ENCODE measurements around the gene CALR.
"Not testable (repeated sequence)": the region's sequence is repeated elsewhere in the genome, so short reads cannot be mapped to it uniquely, and the experiment has no call there.

Gene CALR

DNA sequence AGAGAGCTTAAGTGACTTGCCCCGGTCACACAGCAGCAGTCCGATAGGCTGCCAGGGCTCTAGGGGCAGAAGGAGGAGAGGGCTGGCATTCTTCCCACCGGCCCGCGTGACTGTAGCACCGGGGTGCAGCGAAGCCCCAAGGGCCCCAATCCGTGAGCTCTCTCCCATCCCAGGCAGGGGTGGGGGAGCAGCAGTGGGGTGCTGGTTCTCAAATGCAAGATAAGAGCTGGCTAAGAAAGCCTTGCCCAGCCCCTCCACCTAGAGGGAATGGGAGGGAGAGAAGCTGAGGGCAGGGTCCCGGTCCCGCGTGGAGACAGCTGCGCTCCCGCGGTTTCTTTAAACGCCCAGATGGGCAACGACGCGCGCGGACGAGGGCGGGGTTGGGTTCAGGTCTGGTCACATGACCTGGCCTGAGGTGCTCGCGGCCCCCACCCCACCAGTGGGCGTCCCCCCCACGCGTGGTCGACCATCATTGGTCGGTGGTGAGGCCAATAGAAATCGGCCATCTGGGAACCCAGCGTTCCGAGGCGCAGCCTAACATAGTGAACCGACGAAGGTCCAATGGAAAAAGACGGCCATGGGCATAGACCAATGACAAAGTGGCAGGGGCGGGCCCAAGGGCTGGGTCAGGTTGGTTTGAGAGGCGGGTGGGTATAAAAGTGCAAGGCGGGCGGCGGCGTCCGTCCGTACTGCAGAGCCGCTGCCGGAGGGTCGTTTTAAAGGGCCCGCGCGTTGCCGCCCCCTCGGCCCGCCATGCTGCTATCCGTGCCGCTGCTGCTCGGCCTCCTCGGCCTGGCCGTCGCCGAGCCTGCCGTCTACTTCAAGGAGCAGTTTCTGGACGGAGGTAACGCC is at the start of gene CALR:
Gene CALR (plus strand): TSS at position 683 of the 852 bp plus-strand sequence. CDS start 71 bp downstream, at position 754.
- in situ Hi-C loops (cut with MboI; ENCODE audit: low sequenced_read_pairs) = no loop called here

DNA sequence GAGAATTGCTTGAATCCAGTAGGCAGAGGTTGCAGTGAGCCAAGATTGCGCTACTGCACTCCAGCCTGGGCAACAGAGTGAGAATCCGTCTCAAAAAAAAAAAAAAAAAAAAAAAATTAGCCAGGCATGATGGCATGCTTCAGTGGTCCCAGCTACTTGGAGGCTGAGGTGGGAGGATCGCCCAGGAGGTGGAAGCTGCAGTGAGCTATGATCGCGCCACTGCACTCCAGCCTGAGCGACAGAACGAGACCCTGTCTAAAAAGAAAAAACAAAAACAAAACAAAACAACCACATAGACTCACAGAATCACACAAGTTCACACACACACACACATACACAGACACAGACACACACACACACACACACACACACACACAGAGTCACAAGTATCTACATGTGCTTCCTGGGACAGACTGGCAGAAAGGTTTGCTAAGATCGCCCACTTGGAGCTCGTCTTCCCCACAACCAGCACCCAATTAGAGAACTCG is 48.1 kb upstream of the CALR start:
- in situ Hi-C loops (cut with MboI; ENCODE audit: low sequenced_read_pairs) = not testable (repeated sequence)

DNA sequence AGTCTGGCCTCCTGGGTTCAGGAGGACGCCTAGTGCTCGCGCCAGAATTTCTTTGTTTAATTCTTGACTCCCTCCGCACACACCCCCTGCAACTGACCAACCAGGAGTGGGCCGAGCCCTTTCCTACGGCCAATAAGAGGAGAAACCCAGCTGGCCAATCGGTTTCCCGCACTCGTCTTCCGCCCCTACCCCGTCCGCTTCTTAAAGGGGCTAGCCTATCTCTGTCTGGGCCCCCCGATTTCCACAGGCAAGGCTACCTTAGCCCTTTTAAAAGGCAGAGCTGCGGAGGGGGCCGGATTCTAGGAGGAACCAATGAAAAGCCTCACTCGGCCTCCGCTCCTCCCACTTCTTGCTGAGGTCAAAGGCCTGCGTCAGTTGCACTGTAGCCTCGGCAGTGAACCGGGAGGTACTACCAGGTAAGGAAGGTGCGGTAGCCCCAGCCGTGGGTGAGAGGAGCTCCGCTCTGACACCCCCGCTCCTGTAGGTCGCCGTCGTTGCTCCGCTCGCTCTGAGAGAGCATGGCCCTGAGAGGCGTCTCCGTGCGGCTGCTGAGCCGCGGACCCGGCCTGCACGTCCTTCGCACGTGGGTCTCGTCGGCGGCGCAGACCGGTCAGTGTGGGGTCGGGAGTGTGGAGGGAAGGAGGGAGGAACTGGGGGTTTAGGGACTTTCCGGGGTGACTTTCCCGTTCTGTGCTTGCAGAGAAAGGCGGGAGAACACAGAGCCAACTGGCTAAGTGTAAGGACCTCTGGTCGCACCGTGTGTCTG is 47.4 kb upstream of the CALR start, which contains the start of gene GCDH:
Gene GCDH (plus strand): TSS at position 374 of the 766 bp plus-strand sequence. CDS start 145 bp downstream, at position 519.
- in situ Hi-C loops (cut with MboI; ENCODE audit: low sequenced_read_pairs) = no loop called here

- in situ Hi-C loops (cut with MboI; ENCODE audit: low sequenced_read_pairs) = no loop called here
Observed at GRCh38 chr19:12891553-12892021, 46.8 kb upstream of the CALR start.

GRCh38 chr19:12893582-12893981 is 44.8 kb upstream of the CALR start:
- in situ Hi-C loops (cut with MboI; ENCODE audit: low sequenced_read_pairs) = no loop called here

DNA sequence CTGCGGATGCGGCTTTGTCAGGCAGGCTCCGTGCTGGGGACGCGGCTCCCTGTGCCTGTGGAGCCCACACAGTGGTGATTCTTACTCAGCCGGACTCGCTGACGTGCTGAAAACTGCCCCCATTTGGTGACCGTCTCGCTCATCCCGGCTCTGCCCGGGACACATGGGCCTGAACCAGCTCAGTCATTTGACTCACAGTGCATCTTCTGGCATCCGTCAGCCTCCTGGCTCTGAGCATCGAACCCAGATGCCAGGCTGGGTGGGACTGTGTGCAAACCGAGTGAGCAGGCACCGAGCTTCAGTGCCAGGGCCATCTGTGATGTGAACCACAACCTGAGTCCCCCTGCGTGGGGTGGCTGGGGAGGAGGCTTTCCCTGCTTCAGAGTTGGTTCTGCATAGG is 41.9 kb upstream of the CALR start:
- in situ Hi-C loops (cut with MboI; ENCODE audit: low sequenced_read_pairs) = no loop called here

GRCh38 chr19:12899891-12900518 is 38.4 kb upstream of the CALR start:
- in situ Hi-C loops (cut with MboI; ENCODE audit: low sequenced_read_pairs) = no loop called here

- in situ Hi-C loops (cut with MboI; ENCODE audit: low sequenced_read_pairs) = no loop called here
Observed at GRCh38 chr19:12907166-12907565, 31.2 kb upstream of the CALR start.

GRCh38 chr19:12912571-12912970 is 25.8 kb upstream of the CALR start:
- in situ Hi-C loops (cut with MboI; ENCODE audit: low sequenced_read_pairs) = no loop called here

GRCh38 chr19:12913011-12913561 is 25.3 kb upstream of the CALR start:
- in situ Hi-C loops (cut with MboI; ENCODE audit: low sequenced_read_pairs) = no loop called here

DNA sequence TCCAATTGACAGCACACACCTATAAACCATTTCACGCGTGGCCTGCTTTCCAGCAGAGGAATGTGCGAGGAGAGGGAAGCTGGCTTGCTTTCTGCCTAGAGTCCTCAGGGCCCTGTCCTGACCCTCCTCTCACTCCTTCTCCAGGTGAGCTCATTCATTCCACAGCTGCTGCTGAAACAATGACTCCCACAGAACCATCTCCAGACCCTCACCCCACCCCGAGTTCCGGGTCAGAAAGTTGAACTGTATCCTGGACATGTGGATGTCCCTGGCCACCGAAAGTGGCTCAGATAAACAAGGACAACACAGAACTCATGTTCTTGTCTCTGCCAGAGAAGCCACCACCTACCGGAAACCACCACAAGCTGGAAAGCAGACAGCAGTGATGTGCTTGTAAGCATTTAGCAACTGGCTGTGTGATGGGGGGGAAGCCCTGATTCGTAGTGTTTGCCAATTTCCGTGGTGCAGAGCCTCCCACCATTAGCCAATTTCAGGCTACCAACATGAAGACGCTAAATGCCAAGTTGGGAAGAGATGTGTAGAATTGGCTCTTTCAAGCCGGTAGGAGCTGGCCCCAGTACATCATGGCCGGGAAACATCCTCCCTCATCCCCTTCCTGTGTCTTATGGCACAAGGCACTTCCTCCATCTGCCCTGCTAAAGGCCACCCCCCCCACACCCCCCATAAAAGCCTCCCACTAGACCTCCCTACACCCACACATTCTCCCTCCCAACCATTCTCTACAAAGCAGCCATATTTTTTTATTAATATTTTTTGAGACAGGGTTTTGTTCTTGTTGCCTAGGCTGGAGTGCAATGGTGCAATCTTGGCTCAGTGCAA is 24.3 kb upstream of the CALR start:
- in situ Hi-C loops (cut with MboI; ENCODE audit: low sequenced_read_pairs) = no loop called here

GRCh38 chr19:12915860-12916259 is 22.5 kb upstream of the CALR start:
- in situ Hi-C loops (cut with MboI; ENCODE audit: low sequenced_read_pairs) = not testable (repeated sequence)

GRCh38 chr19:12918253-12918652 is 20.2 kb upstream of the CALR start:
- in situ Hi-C loops (cut with MboI; ENCODE audit: low sequenced_read_pairs) = no loop called here

GRCh38 chr19:12921047-12921446 is 17.4 kb upstream of the CALR start:
- in situ Hi-C loops (cut with MboI; ENCODE audit: low sequenced_read_pairs) = no loop called here

- in situ Hi-C loops (cut with MboI; ENCODE audit: low sequenced_read_pairs) = no loop called here
Observed at GRCh38 chr19:12922959-12923358, 15.4 kb upstream of the CALR start.

- in situ Hi-C loops (cut with MboI; ENCODE audit: low sequenced_read_pairs) = no loop called here
Observed at GRCh38 chr19:12924621-12925310, 13.6 kb upstream of the CALR start.

- in situ Hi-C loops (cut with MboI; ENCODE audit: low sequenced_read_pairs) = no loop called here
Observed at GRCh38 chr19:12930002-12930645, 8.3 kb upstream of the CALR start.

- in situ Hi-C loops (cut with MboI; ENCODE audit: low sequenced_read_pairs) = no loop called here
Observed at GRCh38 chr19:12932392-12933286, 5.8 kb upstream of the CALR start.

Data from HL-60/S4 (cell line).